Breast epithelium (tissue), 4 donors: Measurements from ENCODE around the gene AGBL3. TPM values are rescaled to one million over a fixed set of nuclear protein-coding genes. Genes with fewer than 3 reads are reported as not detected.

Source experiments
- DNase-seq, 2 donors: peaks; one replicate each; pipeline ENCODE4 v3.0.0-alpha.2; 2019; ENCODE audit warnings: low spot score in 2 of 2
- H3K27ac ChIP-seq, 2 donors: fragments of 200-600 bp; sonication (generic) in 1 of 2; one replicate each; pipeline ENCODE4 v1.5.1; 2016 to 2019; ENCODE audit warnings: mild to moderate bottlenecking in 1 of 2
- H3K27me3 ChIP-seq, 2 donors: fragments of 200-600 bp; sonication (generic) in 1 of 2; one replicate each; pipeline versions ENCODE4 v1.5.1 to v1.6.0; 2017 to 2019; ENCODE audit warnings: control low read depth in 1 of 2, mild to moderate bottlenecking in 1 of 2
- H3K36me3 ChIP-seq: fragments of 200-600 bp; one replicate; pipeline ENCODE4 v1.5.1; 2019
- H3K4me1 ChIP-seq, 2 donors: fragments of 200-600 bp; sonication (generic); one replicate each; pipeline ENCODE4 v1.5.1; 2016 to 2019; ENCODE audit warnings: control low read depth in 1 of 2
- H3K4me3 ChIP-seq, 3 donors: fragments of 200-600 bp; sonication (generic); 1 replicate in 2 of 3; 2 replicates in 1 of 3; pipeline ENCODE4 v1.5.1; 2016 to 2019; ENCODE audit warnings: mild to moderate bottlenecking in 3 of 3, moderate library complexity in 2 of 3
- H3K9me3 ChIP-seq, 2 donors: fragments of 200-600 bp; sonication (generic) in 1 of 2; one replicate each; pipeline ENCODE4 v1.5.1; 2016 to 2019; ENCODE audit warnings: control low read depth in 1 of 2
- CTCF ChIP-seq, 3 donors: fragments of 450-650 bp; IDR thresholded peaks; one replicate each; pipeline ENCODE4 v1.5.1; 2016 to 2017; ENCODE audit warnings: antibody characterized with exemption in 3 of 3, mild to moderate bottlenecking in 3 of 3, moderate library complexity in 3 of 3
- POLR2A ChIP-seq: fragments of 450-650 bp; IDR thresholded peaks from one replicate; pipeline ENCODE4 v1.6.1; 2016; ENCODE audit warnings: antibody characterized with exemption, mild to moderate bottlenecking, moderate library complexity
- POLR2AphosphoS5 ChIP-seq, 3 donors: sonication (generic); formaldehyde crosslinking; IDR thresholded peaks; one replicate each; pipeline ENCODE4 v1.6.1; 2017; ENCODE audit warnings: antibody characterized with exemption in 3 of 3
- intact Hi-C: fragments of 100-400 bp; cut with DNase I; formaldehyde crosslinking; loops from one replicate; pipeline ENCODE4 v1.15.1; 2023; ENCODE audit warnings: low total_unique reads
- total RNA-seq, 3 donors: library from RNA; depleted of rRNA; stranded (reverse); fragments of >200 nt; gene quantifications; one replicate each; pipeline ENCODE4 v1.1.0, GENCODE V29; 2016

The AGBL3 gene
- total RNA-seq, 3 donors from 2014 or later = 2.2 to 5.1 (median 4.3) TPM

GRCh38 chr7:134996097-134996550 lies 9.8 kb downstream of the AGBL3 start:
- H3K4me3 ChIP-seq = no peak overlapping the region
- no peak for TF ChIP-seq POLR2A
- no peak for TF ChIP-seq POLR2AphosphoS5 (IDR thresholded peaks at IDR 0.05)
- TF ChIP-seq CTCF (IDR thresholded peaks at IDR 0.05) = no peak
- no peaks in the 10 kb centered on the region for H3K9me3 ChIP-seq
- H3K36me3 ChIP-seq = no peaks in the 10 kb centered on the region
- DNase-seq = no peak
- H3K27me3 ChIP-seq = no peaks in the 10 kb centered on the region
- H3K4me1 ChIP-seq = no peaks in the 10 kb centered on the region
- peak overlapping the region in 1 of 2 donors; percentile 4 for H3K27ac ChIP-seq
- intact Hi-C loops = no loop called here

- no peak overlapping the region for H3K27ac ChIP-seq
- TF ChIP-seq CTCF (IDR thresholded peaks at IDR 0.05) (no peak), POLR2A (no peak), POLR2AphosphoS5 (IDR thresholded peaks at IDR 0.05) (no peak)
- H3K9me3 ChIP-seq = no peaks in the 10 kb centered on the region
- H3K36me3 ChIP-seq = no peaks in the 10 kb centered on the region
- DNase-seq = no peak
- H3K4me1 ChIP-seq = no peaks in the 10 kb centered on the region
- intact Hi-C loops = no loop called here
- no peaks in the 10 kb centered on the region for H3K27me3 ChIP-seq
- no peak overlapping the region for H3K4me3 ChIP-seq
Observed at GRCh38 chr7:134997214-134997885, 11.0 kb downstream of the AGBL3 start.

GRCh38 chr7:134999136-134999535 lies 12.8 kb downstream of the AGBL3 start:
- TF ChIP-seq CTCF (IDR thresholded peaks at IDR 0.05) (no peak), POLR2A (no peak), POLR2AphosphoS5 (IDR thresholded peaks at IDR 0.05) (no peak)
- Histone ChIP-seq H3K9me3 (no peaks in the 10 kb centered on the region), H3K36me3 (no peaks in the 10 kb centered on the region), H3K27ac (no peak overlapping the region), H3K4me1 (no peaks in the 10 kb centered on the region), H3K4me3 (no peak overlapping the region), H3K27me3 (no peaks in the 10 kb centered on the region)
- no peak for DNase-seq
- intact Hi-C loops = no loop called here

GRCh38 chr7:135001390-135002165 lies 15.3 kb downstream of the AGBL3 start:
- Histone ChIP-seq H3K4me1 (no peaks in the 10 kb centered on the region), H3K4me3 (no peak overlapping the region), H3K27ac (no peak overlapping the region), H3K27me3 (no peaks in the 10 kb centered on the region), H3K36me3 (no peaks in the 10 kb centered on the region), H3K9me3 (no peaks in the 10 kb centered on the region)
- DNase-seq = no peak
- intact Hi-C loops = no loop called here
- TF ChIP-seq CTCF (IDR thresholded peaks at IDR 0.05) = no peak
- TF ChIP-seq POLR2A = no peak
- TF ChIP-seq POLR2AphosphoS5 (IDR thresholded peaks at IDR 0.05) = no peak

- H3K27ac ChIP-seq = no peak overlapping the region
- peaks cover 0 to 2% of the 10 kb centered on the region in 2 donors for H3K9me3 ChIP-seq
- no peaks in the 10 kb centered on the region for H3K4me1 ChIP-seq
- TF ChIP-seq POLR2AphosphoS5 (IDR thresholded peaks at IDR 0.05) (no peak), CTCF (IDR thresholded peaks at IDR 0.05) (no peak), POLR2A (no peak)
- no peaks in the 10 kb centered on the region for H3K27me3 ChIP-seq
- no peaks in the 10 kb centered on the region for H3K36me3 ChIP-seq
- no peak for DNase-seq
- intact Hi-C loops = no loop called here
- no peak overlapping the region for H3K4me3 ChIP-seq
Observed at GRCh38 chr7:135012229-135012628, 25.9 kb downstream of the AGBL3 start.
